ENCODE data around the gene CAB39. TPM values are rescaled to one million over a fixed set of nuclear protein-coding genes. Genes with fewer than 3 reads are reported as not detected.
A peak's percentile ranks its signal among the peaks of the same experiment; 100 is the strongest.

CAB39 gene
- polyA plus RNA-seq, 3 donors: 33.1 to 53.8 (median 38.3) TPM

GRCh38 chr2:230779126-230779525 is 66.5 kb downstream of the CAB39 start:
- peaks cover 21% of the 10 kb centered on the region for H3K4me1 Mint-ChIP-seq

GRCh38 chr2:230779607-230780006 is 67.0 kb downstream of the CAB39 start:
- Histone ChIP-seq H3K9me3 (replicated peaks in 1 of 2; ENCODE audit: control insufficient read depth in 1 of 2, insufficient read depth in 1 of 2, low read length in 2 of 2) (no peaks in the 10 kb centered on the region), H3K4me1 (ENCODE audit: control insufficient read depth in 1 of 2, insufficient read depth in 2 of 2, low read length in 2 of 2) (peaks cover 0 to 7% of the 10 kb centered on the region in 2 donors), H3K9ac (ENCODE audit: insufficient read depth, low read length, poor library complexity, severe bottlenecking) (no peak overlapping the region), H2AFZ (ENCODE audit: insufficient read depth, low read depth, low read length, poor library complexity, severe bottlenecking) (no peak overlapping the region), H3K27ac (ENCODE audit: low read depth in 1 of 2, low read length in 2 of 2) (peak overlapping the region in 1 of 2 donors; percentile 28), H3K4me3 (replicated peaks in 1 of 3; ENCODE audit: low read depth in 2 of 3, low read length in 3 of 3) (no peak overlapping the region), H3K79me2 (ENCODE audit: insufficient read depth, low read length) (peaks cover 100% of the 10 kb centered on the region), H3K4me2 (replicated peaks; ENCODE audit: extremely low read depth, low read length, poor library complexity, severe bottlenecking) (no peak overlapping the region), H3K27me3 (ENCODE audit: control insufficient read depth in 2 of 2, insufficient read depth in 2 of 2, low read length in 2 of 2) (no peaks in the 10 kb centered on the region), H4K20me1 (ENCODE audit: insufficient read depth, low read length) (peaks cover 100% of the 10 kb centered on the region), H3K36me3 (replicated peaks in 1 of 2; ENCODE audit: control insufficient read depth in 1 of 2, insufficient read depth in 2 of 2, low read length in 2 of 2) (peaks cover 18 to 91% of the 10 kb centered on the region in 2 donors)
- intact Hi-C loops (cut with micrococcal nuclease): no loop called here
- H3K9me3 Mint-ChIP-seq: peaks cover 0 to 5% (median 1%) of the 10 kb centered on the region in 7 donors
- WGBS (ENCODE audit: insufficient coverage): 100% methylated on average over 1 of the region's 1 CpG
- H3K36me3 Mint-ChIP-seq: peaks cover 64 to 89% of the 10 kb centered on the region in 2 donors
- no peak for TF ChIP-seq CTCF (IDR thresholded peaks at IDR 0.05)
- DNase-seq: no peak
- H3K4me1 Mint-ChIP-seq: peaks cover 21% of the 10 kb centered on the region
- no peak overlapping the region for H3K4me3 Mint-ChIP-seq
- H3K27me3 Mint-ChIP-seq (ENCODE audit: low read depth in 3 of 3): no peaks in the 10 kb centered on the region
- peak overlapping the region in 3 of 7 donors; percentile 44 to 63 (median 63) for H3K27ac Mint-ChIP-seq

More at GRCh38 chr2:230779126-230779525, 66.5 kb downstream of the CAB39 start:
- TF ChIP-seq CTCF (IDR thresholded peaks at IDR 0.05): no peak
- intact Hi-C loops (cut with micrococcal nuclease): no loop called here
- Histone ChIP-seq H2AFZ (ENCODE audit: insufficient read depth, low read depth, low read length, poor library complexity, severe bottlenecking) (no peak overlapping the region), H3K4me3 (replicated peaks in 1 of 3; ENCODE audit: low read depth in 2 of 3, low read length in 3 of 3) (no peak overlapping the region), H3K27me3 (ENCODE audit: control insufficient read depth in 2 of 2, insufficient read depth in 2 of 2, low read length in 2 of 2) (no peaks in the 10 kb centered on the region), H3K36me3 (replicated peaks in 1 of 2; ENCODE audit: control insufficient read depth in 1 of 2, insufficient read depth in 2 of 2, low read length in 2 of 2) (peaks cover 18 to 96% of the 10 kb centered on the region in 2 donors), H4K20me1 (ENCODE audit: insufficient read depth, low read length) (peaks cover 100% of the 10 kb centered on the region), H3K79me2 (ENCODE audit: insufficient read depth, low read length) (peaks cover 100% of the 10 kb centered on the region), H3K4me2 (replicated peaks; ENCODE audit: extremely low read depth, low read length, poor library complexity, severe bottlenecking) (no peak overlapping the region), H3K9me3 (replicated peaks in 1 of 2; ENCODE audit: control insufficient read depth in 1 of 2, insufficient read depth in 1 of 2, low read length in 2 of 2) (no peaks in the 10 kb centered on the region), H3K27ac (ENCODE audit: low read depth in 1 of 2, low read length in 2 of 2) (peak overlapping the region in 1 of 2 donors; percentile 38), H3K9ac (ENCODE audit: insufficient read depth, low read length, poor library complexity, severe bottlenecking) (no peak overlapping the region), H3K4me1 (ENCODE audit: control insufficient read depth in 1 of 2, insufficient read depth in 2 of 2, low read length in 2 of 2) (peaks cover 0 to 9% of the 10 kb centered on the region in 2 donors)
- Mint-ChIP-seq H3K27me3 (ENCODE audit: low read depth in 3 of 3) (no peaks in the 10 kb centered on the region), H3K27ac (peak overlapping the region in 2 of 7 donors; percentile 57 to 63), H3K4me3 (no peak overlapping the region), H3K36me3 (peaks cover 62 to 85% of the 10 kb centered on the region in 2 donors), H3K9me3 (peaks cover 0 to 3% (median 1%) of the 10 kb centered on the region in 7 donors)
- DNase-seq: no peak
- WGBS (ENCODE audit: insufficient coverage): 100% methylated on average over 1 of the region's 3 CpGs
